Body of pancreas (tissue), 4 donors: ENCODE data around the gene SMAP1. TPM values are rescaled to one million over a fixed set of nuclear protein-coding genes. Genes with fewer than 3 reads are reported as not detected.

ENCODE experiments used
- ATAC-seq: fragments of 150-250 bp; one replicate; pipeline ENCODE4 v1.9.1; 2016
- DNase-seq, 4 donors: peaks; one replicate each; pipeline ENCODE4 v3.0.0-alpha.2; 2019
- H3K27ac ChIP-seq, 4 donors: fragments of 200-600 bp; sonication (generic); 1 replicate in 3 of 4; 2 replicates in 1 of 4; pipeline versions ENCODE4 v1.5.1 to v1.6.1; 2016 to 2019; ENCODE audit warnings: mild to moderate bottlenecking in 1 of 4, mixed read lengths in 1 of 4, moderate library complexity in 1 of 4
- H3K27me3 ChIP-seq, 2 donors: fragments of 200-600 bp; sonication (generic); one replicate each; pipeline ENCODE4 v1.6.0; 2016; ENCODE audit warnings: mild to moderate bottlenecking in 1 of 2
- H3K36me3 ChIP-seq, 2 donors: fragments of 200-600 bp; sonication (generic); replicated peaks in 1 of 2; 2 replicates each; pipeline ENCODE4 v1.5.1; 2016; ENCODE audit warnings: low read depth in 2 of 2; ENCODE audit not compliant: insufficient read depth in 1 of 2
- H3K4me1 ChIP-seq: fragments of 200-600 bp; sonication (generic); one replicate; pipeline ENCODE4 v1.6.0; 2016
- H3K4me3 ChIP-seq, 2 donors: fragments of 200-600 bp; sonication (generic); 1 replicate in 1 of 2; 2 replicates in 1 of 2; pipeline ENCODE4 v1.5.1; 2016 to 2019
- H3K9me3 ChIP-seq, 3 donors: fragments of 200-600 bp; sonication (generic); 1 replicate in 2 of 3; 2 replicates in 1 of 3; pipeline ENCODE4 v1.5.1; 2016
- CTCF ChIP-seq, 7 experiments: fragments of 450-650 bp in 4 of 7; fragments of 200-600 bp in 3 of 7; sonication (generic) in 3 of 7; IDR thresholded peaks; one replicate each; pipeline ENCODE4 v1.5.1; 2016 to 2019; ENCODE audit warnings: antibody characterized with exemption in 7 of 7
- POLR2A ChIP-seq, 3 donors: fragments of 450-650 bp; IDR thresholded peaks; one replicate each; pipeline ENCODE4 v1.6.1; 2016; ENCODE audit warnings: antibody characterized with exemption in 3 of 3, mild to moderate bottlenecking in 2 of 3
- WGBS, 2 donors: methylation state at CpG; one replicate each; pipeline ENCODE4 v1.1.5; 2017; 5-methylcytosine and 5-hydroxymethylcytosine counted together
- intact Hi-C: fragments of 100-400 bp; cut with DNase I; formaldehyde crosslinking; loops from one replicate; pipeline ENCODE4 v1.15.1; 2023
- total RNA-seq, 2 donors: library from RNA; depleted of rRNA; stranded (reverse); fragments of >200 nt; gene quantifications; one replicate each; pipeline ENCODE4 v1.1.0, GENCODE V29; 2016

SMAP1 gene
- total RNA-seq, 2 donors from 2014 or later: 22.1 to 34.3 TPM

GRCh38 chr6:70838907-70839285 lies 171.2 kb downstream of the SMAP1 start:
- Histone ChIP-seq H3K4me3 (no peak overlapping the region), H3K36me3 (no peaks in the 10 kb centered on the region), H3K9me3 (no peaks in the 10 kb centered on the region), H3K27me3 (no peaks in the 10 kb centered on the region), H3K27ac (no peak overlapping the region), H3K4me1 (no peaks in the 10 kb centered on the region)
- WGBS, 2 donors: 62 to 66% methylated on average over 2 of the region's 2 CpGs
- intact Hi-C loops: no loop called here
- TF ChIP-seq POLR2A (IDR thresholded peaks at IDR 0.05) (no peak), CTCF (IDR thresholded peaks at IDR 0.05) (no peak)
- DNase-seq (no peak), ATAC-seq (no peak)

GRCh38 chr6:70839286-70840266 lies 171.9 kb downstream of the SMAP1 start:
- no peaks in the 10 kb centered on the region for H3K36me3 ChIP-seq
- H3K4me1 ChIP-seq: no peaks in the 10 kb centered on the region
- no peaks in the 10 kb centered on the region for H3K9me3 ChIP-seq
- WGBS, 2 donors: 95% methylated on average over 7 of the region's 7 CpGs
- no peak for TF ChIP-seq POLR2A (IDR thresholded peaks at IDR 0.05)
- no peak for TF ChIP-seq CTCF (IDR thresholded peaks at IDR 0.05)
- intact Hi-C loops: no loop called here
- no peak for DNase-seq
- ATAC-seq: no peak
- no peak overlapping the region for H3K4me3 ChIP-seq
- no peaks in the 10 kb centered on the region for H3K27me3 ChIP-seq
- no peak overlapping the region for H3K27ac ChIP-seq

- intact Hi-C loops: no loop called here
- no peaks in the 10 kb centered on the region for H3K4me1 ChIP-seq
- DNase-seq: no peak
- H3K36me3 ChIP-seq: no peaks in the 10 kb centered on the region
- WGBS, 2 donors: 97% methylated on average over 8 of the region's 8 CpGs
- H3K27ac ChIP-seq: no peak overlapping the region
- H3K9me3 ChIP-seq: no peaks in the 10 kb centered on the region
- ATAC-seq: no peak
- no peaks in the 10 kb centered on the region for H3K27me3 ChIP-seq
- TF ChIP-seq POLR2A (IDR thresholded peaks at IDR 0.05) (no peak), CTCF (IDR thresholded peaks at IDR 0.05) (no peak)
- H3K4me3 ChIP-seq: no peak overlapping the region
Measured at GRCh38 chr6:70841112-70841511, 173.4 kb downstream of the SMAP1 start.

GRCh38 chr6:70842541-70842940 lies 174.9 kb downstream of the SMAP1 start:
- H3K4me1 ChIP-seq: no peaks in the 10 kb centered on the region
- DNase-seq (no peak), ATAC-seq (no peak)
- TF ChIP-seq POLR2A (IDR thresholded peaks at IDR 0.05): no peak
- TF ChIP-seq CTCF (IDR thresholded peaks at IDR 0.05): no peak
- no peaks in the 10 kb centered on the region for H3K27me3 ChIP-seq
- H3K4me3 ChIP-seq: no peak overlapping the region
- 93 to 94% methylated on average over 8 of the region's 8 CpGs for WGBS, 2 donors
- intact Hi-C loops: no loop called here
- H3K36me3 ChIP-seq: no peaks in the 10 kb centered on the region
- H3K27ac ChIP-seq: no peak overlapping the region
- H3K9me3 ChIP-seq: no peaks in the 10 kb centered on the region
